Coronary artery (tissue), 2 donors: ENCODE measurements around the gene POLE4.

Source experiments
- DNase-seq: peaks from one replicate; pipeline ENCODE4 v3.0.0-alpha.2; 2017; ENCODE audit warnings: low spot score
- H3K27ac ChIP-seq, 2 donors: fragments of 200-600 bp; sonication (generic); one replicate each; pipeline ENCODE4 v1.5.1; 2016 to 2019
- H3K4me3 ChIP-seq: fragments of 200-600 bp; sonication (generic); 2 replicates; pipeline ENCODE4 v1.5.1; 2016; ENCODE audit warnings: mild to moderate bottlenecking, moderate library complexity
- CTCF ChIP-seq: fragments of 200-600 bp; sonication (generic); IDR thresholded peaks from one replicate; pipeline ENCODE4 v1.5.1; 2019; ENCODE audit warnings: antibody characterized with exemption

POLE4 gene

GRCh38 chr2:74966887-74967286 is 8.4 kb downstream of the POLE4 start:
- H3K27ac ChIP-seq = no peak overlapping the region
- no peak overlapping the region for H3K4me3 ChIP-seq
- DNase-seq = no peak
- TF ChIP-seq CTCF = no peak

- H3K27ac ChIP-seq = no peak overlapping the region
- H3K4me3 ChIP-seq = no peak overlapping the region
- TF ChIP-seq CTCF = no peak
- no peak for DNase-seq
Measured at GRCh38 chr2:74975016-74975415, 16.6 kb downstream of the POLE4 start.

GRCh38 chr2:74979844-74980243 is 21.4 kb downstream of the POLE4 start:
- no peak overlapping the region for H3K27ac ChIP-seq
- DNase-seq = no peak
- no peak overlapping the region for H3K4me3 ChIP-seq
- TF ChIP-seq CTCF = no peak

GRCh38 chr2:74982577-74982976 is 24.1 kb downstream of the POLE4 start:
- no peak for DNase-seq
- Histone ChIP-seq H3K27ac (no peak overlapping the region), H3K4me3 (no peak overlapping the region)
- TF ChIP-seq CTCF = no peak

- no peak overlapping the region for H3K27ac ChIP-seq
- H3K4me3 ChIP-seq = no peak overlapping the region
- no peak for DNase-seq
- no peak for TF ChIP-seq CTCF
Measured at GRCh38 chr2:74983631-74984392, 25.4 kb downstream of the POLE4 start.

GRCh38 chr2:74984947-74985637 is 26.6 kb downstream of the POLE4 start:
- no peak overlapping the region for H3K27ac ChIP-seq
- DNase-seq = no peak
- no peak overlapping the region for H3K4me3 ChIP-seq
- TF ChIP-seq CTCF = no peak
